T-helper 17 cell (primary cell): ENCODE measurements around the gene WNT5B. TPM values are rescaled to one million over a fixed set of nuclear protein-coding genes. Genes with fewer than 3 reads are reported as not detected.
"Not testable (repeated sequence)": the region's sequence is repeated elsewhere in the genome, so short reads cannot be mapped to it uniquely, and the experiment has no call there.

Experiments used
- ATAC-seq: fragments of 150-1000 bp; cut with Tn5 transposase; 2 replicates; pipeline ENCODE4 v1.10.0; 2021; ENCODE audit warnings: mild to moderate bottlenecking, moderate library complexity
- DNase-seq, 3 donors: peaks; one replicate each; pipeline versions ENCODE4 v3.0.0 to v3.0.0-alpha.2; 2020 to 2021
- H3K9me3 ChIP-seq: one replicate; pipeline ENCODE4 v1.7.0; 2013; ENCODE audit warnings: low read length, mild to moderate bottlenecking; ENCODE audit not compliant: control insufficient read depth, poor library complexity, severe bottlenecking
- H3K27ac Mint-ChIP-seq: one replicate; pipeline ENCODE4 v1.8.0; 2022; ENCODE audit warnings: mild to moderate bottlenecking, moderate library complexity, mixed read lengths
- H3K27me3 Mint-ChIP-seq: one replicate; pipeline ENCODE4 v1.8.0; 2022; ENCODE audit warnings: mixed read lengths
- H3K36me3 Mint-ChIP-seq: one replicate; pipeline ENCODE4 v1.8.0; 2022; ENCODE audit warnings: low read depth, mixed read lengths
- H3K4me1 Mint-ChIP-seq: one replicate; pipeline ENCODE4 v1.8.0; 2022; ENCODE audit warnings: mild to moderate bottlenecking, mixed read lengths
- H3K4me3 Mint-ChIP-seq: one replicate; pipeline ENCODE4 v1.8.0; 2022; ENCODE audit warnings: mild to moderate bottlenecking, moderate library complexity, mixed read lengths
- total RNA-seq, 4 donors: library from RNA in 2 of 4; stranded (reverse) in 2 of 4; gene quantifications; one replicate each; pipeline ENCODE4 v1.2.3 and lab custom pipeline; 2022 to 2026

The WNT5B gene
- total RNA-seq, 2 donors from 2014 or later: not detected

DNA sequence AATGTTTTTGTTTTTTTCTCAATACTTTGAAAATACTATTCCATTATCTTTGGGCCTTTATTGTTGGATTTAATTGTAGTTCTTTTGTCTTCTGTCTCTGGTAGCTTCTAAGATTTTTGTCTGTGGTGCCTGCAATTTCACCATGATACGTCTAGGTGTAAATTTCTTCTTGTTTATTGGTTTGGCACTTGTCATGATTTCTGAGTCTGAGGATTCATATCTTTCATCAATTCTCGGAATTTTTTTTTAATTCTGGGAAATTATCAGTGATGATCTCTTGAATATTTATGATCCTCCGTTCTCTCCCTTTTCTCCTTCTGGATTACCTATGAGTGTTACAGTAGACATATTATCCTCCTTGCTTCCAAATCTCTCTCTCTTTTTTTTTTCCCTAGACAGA, 47.0 kb downstream of the WNT5B start:
- H3K9me3 ChIP-seq: no peaks in the 10 kb centered on the region
- Mint-ChIP-seq H3K27ac (no peak overlapping the region), H3K4me3 (no peak overlapping the region), H3K4me1 (peaks cover 5% of the 10 kb centered on the region), H3K27me3 (no peaks in the 10 kb centered on the region), H3K36me3 (peaks cover 4% of the 10 kb centered on the region)
- DNase-seq: no peak
- ATAC-seq: no peak

GRCh38 chr12:1680804-1681492, 51.9 kb downstream of the WNT5B start:
- H3K9me3 ChIP-seq: no peaks in the 10 kb centered on the region
- no peak overlapping the region for H3K27ac Mint-ChIP-seq
- peaks cover 3% of the 10 kb centered on the region for H3K27me3 Mint-ChIP-seq
- H3K36me3 Mint-ChIP-seq: peaks cover 6% of the 10 kb centered on the region
- H3K4me3 Mint-ChIP-seq: no peak overlapping the region
- ATAC-seq (no peak), DNase-seq (no peak)
- peaks cover 4% of the 10 kb centered on the region for H3K4me1 Mint-ChIP-seq

DNA sequence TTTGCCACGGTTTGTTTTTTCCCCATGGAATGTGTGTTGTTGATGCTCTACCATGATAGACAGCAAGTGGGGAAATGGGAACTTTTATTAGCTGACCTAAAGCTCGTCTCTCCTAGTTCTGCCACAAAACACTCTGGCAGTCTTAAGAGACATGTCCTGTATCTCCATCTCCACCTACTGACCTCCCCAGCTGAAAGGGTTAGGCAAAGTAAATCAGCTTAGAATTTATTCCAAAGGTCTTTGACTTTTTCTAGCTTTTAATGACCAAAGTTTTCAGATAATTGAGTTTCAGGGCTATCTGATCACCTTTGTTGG, 52.4 kb downstream of the WNT5B start:
- H3K4me3 Mint-ChIP-seq: no peak overlapping the region
- peaks cover 5% of the 10 kb centered on the region for H3K4me1 Mint-ChIP-seq
- no peak overlapping the region for H3K27ac Mint-ChIP-seq
- no peak for ATAC-seq
- H3K9me3 ChIP-seq: no peaks in the 10 kb centered on the region
- H3K36me3 Mint-ChIP-seq: peaks cover 6% of the 10 kb centered on the region
- DNase-seq: no peak
- peaks cover 5% of the 10 kb centered on the region for H3K27me3 Mint-ChIP-seq

- no peak for ATAC-seq
- DNase-seq: no peak
These were observed 59.2 kb downstream of the WNT5B start for GRCh38 chr12:1688086-1688710.

DNA sequence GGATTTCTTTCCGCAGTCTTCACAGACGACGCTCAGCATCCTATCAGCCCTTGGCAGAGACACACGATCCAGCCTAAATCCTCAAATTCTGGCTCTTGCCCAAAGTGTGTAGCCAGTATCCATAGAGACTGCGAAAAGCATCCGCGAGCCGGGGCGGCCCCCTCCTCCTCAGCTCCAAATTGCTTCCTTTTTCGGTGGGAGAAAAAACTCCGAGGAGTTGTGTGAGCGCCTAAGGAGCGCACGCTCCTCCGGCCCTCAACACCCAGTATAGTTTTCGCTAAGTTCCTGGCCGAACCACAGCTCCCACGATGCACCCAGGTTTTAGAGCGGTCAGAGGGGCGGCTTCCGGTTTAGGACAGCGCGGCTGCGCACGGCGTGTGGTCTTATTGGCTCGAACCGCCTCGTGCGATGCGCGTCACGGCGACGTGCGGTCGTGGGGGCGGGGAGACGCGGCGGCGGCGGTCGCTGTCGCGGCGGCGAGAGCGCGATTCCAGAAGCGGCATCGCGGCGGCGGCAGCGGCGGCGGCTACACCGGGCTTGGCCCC, 61.6 kb downstream of the WNT5B start, which contains the start of gene ADIPOR2:
TSS of gene ADIPOR2 (plus strand) at position 493 of the 545 bp plus-strand sequence. CDS start 63,274 bp downstream, outside the sequence.
- Mint-ChIP-seq H3K27ac (peak within 1 kb of the TSS; percentile 94), H3K4me1 (peaks cover 27% of the 10 kb centered on the region), H3K27me3 (peaks cover 5% of the 10 kb centered on the region), H3K36me3 (peaks cover 2% of the 10 kb centered on the region), H3K4me3 (peak within 1 kb of the TSS; percentile 96)
- peak; percentile 98 for ATAC-seq
- no peaks in the 10 kb centered on the region for H3K9me3 ChIP-seq
- DNase-seq: peak; percentile 89 to 90 (median 89)

More at GRCh38 chr12:1688086-1688710, 59.2 kb downstream of the WNT5B start:
- H3K4me3 Mint-ChIP-seq: no peak overlapping the region
- H3K4me1 Mint-ChIP-seq: peaks cover 22% of the 10 kb centered on the region
- no peak overlapping the region for H3K27ac Mint-ChIP-seq
- no peaks in the 10 kb centered on the region for H3K9me3 ChIP-seq
- peaks cover 2% of the 10 kb centered on the region for H3K36me3 Mint-ChIP-seq
- H3K27me3 Mint-ChIP-seq: peaks cover 5% of the 10 kb centered on the region

DNA sequence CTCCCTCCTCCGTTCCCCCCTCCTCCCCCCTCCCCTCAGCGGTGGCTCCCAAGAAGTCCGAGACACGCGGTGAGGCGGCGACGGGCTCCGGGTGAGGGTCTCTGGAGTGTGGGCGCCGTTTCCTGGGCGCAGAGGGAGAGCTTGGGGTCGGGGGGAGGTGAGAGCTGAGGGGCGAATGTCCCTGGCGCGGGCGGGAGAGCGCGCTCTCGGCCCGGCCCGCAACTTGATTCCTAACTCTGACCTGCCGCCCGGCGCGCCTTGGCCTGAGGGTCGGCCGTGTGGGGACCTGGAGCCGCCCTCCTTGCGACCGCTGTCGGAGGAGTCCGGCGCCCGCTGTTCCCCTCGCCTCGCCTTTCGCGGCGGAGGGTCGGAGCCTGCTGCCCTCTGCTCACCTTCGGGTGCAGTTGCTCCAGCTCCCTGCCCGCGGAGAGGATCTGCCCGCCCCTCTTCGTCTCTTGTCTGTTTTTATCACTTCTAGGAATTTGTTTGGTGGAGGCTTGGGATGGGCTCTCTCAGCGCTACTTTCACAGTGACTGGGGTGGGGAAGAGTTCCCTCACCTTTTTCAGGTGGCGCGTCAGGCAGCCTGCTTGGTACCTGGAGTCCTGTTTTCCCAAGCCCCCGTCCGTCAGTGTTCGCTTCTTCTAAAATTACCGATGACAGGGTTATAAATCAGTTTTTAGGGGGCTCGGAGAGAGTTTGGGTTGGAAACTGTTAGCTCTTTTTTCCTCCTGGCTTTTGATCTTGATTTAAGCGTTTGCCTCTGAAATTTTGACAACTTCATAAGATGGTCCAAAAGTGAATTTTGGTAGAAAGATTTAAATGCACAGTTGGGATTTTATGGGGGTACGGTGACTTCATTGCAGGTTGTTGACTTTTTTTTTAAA, 62.3 kb downstream of the WNT5B start:
- H3K9me3 ChIP-seq: no peaks in the 10 kb centered on the region
- Mint-ChIP-seq H3K36me3 (peaks cover 2% of the 10 kb centered on the region), H3K27me3 (no peaks in the 10 kb centered on the region), H3K27ac (peak overlapping the region; percentile 94), H3K4me3 (peak overlapping the region; percentile 96), H3K4me1 (peaks cover 32% of the 10 kb centered on the region)
- DNase-seq (peak in 1 of 3 donors; percentile 7), ATAC-seq (peak; percentile 30)

- Mint-ChIP-seq H3K4me3 (peak overlapping the region; percentile 96), H3K36me3 (peaks cover 2% of the 10 kb centered on the region), H3K4me1 (peaks cover 39% of the 10 kb centered on the region), H3K27ac (peak overlapping the region; percentile 94), H3K27me3 (no peaks in the 10 kb centered on the region)
- no peaks in the 10 kb centered on the region for H3K9me3 ChIP-seq
- DNase-seq (no peak), ATAC-seq (no peak)
These were observed 63.2 kb downstream of the WNT5B start for GRCh38 chr12:1692226-1692625.

- H3K27me3 Mint-ChIP-seq: no peaks in the 10 kb centered on the region
- H3K27ac Mint-ChIP-seq: no peak overlapping the region
- H3K4me1 Mint-ChIP-seq: peaks cover 47% of the 10 kb centered on the region
- ATAC-seq: no peak
- peak overlapping the region; percentile 36 for H3K4me3 Mint-ChIP-seq
- peaks cover 2% of the 10 kb centered on the region for H3K36me3 Mint-ChIP-seq
- no peak for DNase-seq
- no peaks in the 10 kb centered on the region for H3K9me3 ChIP-seq
These were observed 64.0 kb downstream of the WNT5B start for GRCh38 chr12:1692895-1693610.

DNA sequence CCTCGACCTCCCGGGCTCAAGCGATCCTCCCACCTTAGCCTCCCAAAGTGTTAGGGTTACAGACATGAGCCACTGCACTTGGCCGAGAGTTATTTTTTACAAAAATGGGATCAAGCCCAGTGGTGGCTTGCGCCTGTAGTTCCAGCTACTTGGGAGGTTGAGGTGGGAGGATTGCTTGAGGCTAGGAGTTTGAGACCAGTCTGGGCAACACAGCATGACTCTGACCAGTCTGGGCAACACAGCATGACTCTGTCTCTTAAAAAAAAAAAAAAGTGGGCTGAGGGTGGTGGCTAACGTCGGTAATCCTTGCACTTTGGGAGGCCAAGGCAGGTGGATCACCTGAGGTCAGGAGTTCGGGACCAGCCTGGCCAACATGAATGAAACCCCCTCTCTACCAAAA, 66.1 kb downstream of the WNT5B start:
- H3K27me3 Mint-ChIP-seq, H3K36me3 Mint-ChIP-seq, H3K9me3 ChIP-seq, H3K27ac Mint-ChIP-seq, ATAC-seq, H3K4me3 Mint-ChIP-seq, DNase-seq: not testable (repeated sequence)
- H3K4me1 Mint-ChIP-seq: peaks cover 49% of the 10 kb centered on the region

- H3K4me3 Mint-ChIP-seq: no peak overlapping the region
These were observed 67.0 kb downstream of the WNT5B start for GRCh38 chr12:1695886-1696670.

DNA sequence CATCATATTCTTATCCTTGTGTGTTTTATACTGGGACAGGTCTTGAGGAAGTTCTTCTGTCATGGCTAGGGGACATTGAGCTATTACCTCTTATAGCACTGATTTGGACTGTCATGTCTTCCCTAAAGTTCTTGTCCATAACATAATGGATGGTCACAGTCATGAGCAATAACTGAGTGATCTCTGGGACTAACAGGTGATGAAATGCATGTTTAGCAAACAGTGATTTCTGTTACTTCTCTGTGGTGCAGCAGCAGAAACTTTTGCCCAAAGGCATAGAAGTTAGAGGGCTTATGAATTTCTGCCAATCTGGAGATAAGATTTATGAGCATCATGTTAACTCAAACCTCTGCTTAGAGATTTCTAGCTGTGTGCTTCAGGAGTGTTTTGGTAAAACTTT, 67.8 kb downstream of the WNT5B start:
- DNase-seq (no peak), ATAC-seq (no peak)
- no peak overlapping the region for H3K27ac Mint-ChIP-seq
- H3K36me3 Mint-ChIP-seq: no peaks in the 10 kb centered on the region
- no peaks in the 10 kb centered on the region for H3K9me3 ChIP-seq
- H3K27me3 Mint-ChIP-seq: no peaks in the 10 kb centered on the region
- H3K4me3 Mint-ChIP-seq: no peak overlapping the region
- peaks cover 42% of the 10 kb centered on the region for H3K4me1 Mint-ChIP-seq

More at GRCh38 chr12:1695886-1696670, 67.0 kb downstream of the WNT5B start:
- no peak for DNase-seq
- Mint-ChIP-seq H3K36me3 (peaks cover 2% of the 10 kb centered on the region), H3K27me3 (no peaks in the 10 kb centered on the region), H3K27ac (peak overlapping the region; percentile 8), H3K4me1 (peaks cover 45% of the 10 kb centered on the region)
- no peak for ATAC-seq
- H3K9me3 ChIP-seq: no peaks in the 10 kb centered on the region
